Putamen (tissue), 1 donor: ENCODE results near the gene ABR.
"Not testable (repeated sequence)": the region's sequence is repeated elsewhere in the genome, so short reads cannot be mapped to it uniquely, and the experiment has no call there.

Source experiments
- DNase-seq: peaks from one replicate; pipeline ENCODE4 v3.0.0-alpha.2; 2016; ENCODE audit warnings: low spot score

ABR gene

GRCh38 chr17:1095090-1095852 lies 84.5 kb downstream of the ABR start:
- DNase-seq: no peak

GRCh38 chr17:1094591-1094990 lies 85.2 kb downstream of the ABR start:
- no peak for DNase-seq

- DNase-seq: no peak
Observed at GRCh38 chr17:1091900-1092299, 87.9 kb downstream of the ABR start.

GRCh38 chr17:1091190-1091534 lies 88.6 kb downstream of the ABR start:
- no peak for DNase-seq

GRCh38 chr17:1090465-1091189 lies 89.2 kb downstream of the ABR start:
- DNase-seq: no peak

- peak; percentile 59 for DNase-seq
Observed at GRCh38 chr17:1089915-1090314, 89.9 kb downstream of the ABR start.

- DNase-seq: peak; percentile 48
Observed at GRCh38 chr17:1087381-1088241, 92.2 kb downstream of the ABR start.

- DNase-seq: no peak
Observed at GRCh38 chr17:1083451-1084187, 96.2 kb downstream of the ABR start.

- no peak for DNase-seq
Observed at GRCh38 chr17:1082579-1082978, 97.2 kb downstream of the ABR start.

GRCh38 chr17:1078831-1079561 lies 100.8 kb downstream of the ABR start:
- DNase-seq: no peak

GRCh38 chr17:1077986-1078711 lies 101.6 kb downstream of the ABR start:
- no peak for DNase-seq

- no peak for DNase-seq
Observed at GRCh38 chr17:1077581-1077985, 102.2 kb downstream of the ABR start.

- DNase-seq: no peak
Observed at GRCh38 chr17:1076982-1077302, 102.8 kb downstream of the ABR start.

- DNase-seq: no peak
Observed at GRCh38 chr17:1076299-1076981, 103.3 kb downstream of the ABR start.

- no peak for DNase-seq
Observed at GRCh38 chr17:1074886-1075605, 104.7 kb downstream of the ABR start.

- DNase-seq: not testable (repeated sequence)
Observed at GRCh38 chr17:1073963-1074625, 105.7 kb downstream of the ABR start.

GRCh38 chr17:1073241-1073962 lies 106.4 kb downstream of the ABR start:
- no peak for DNase-seq

GRCh38 chr17:1072551-1072961 lies 107.2 kb downstream of the ABR start:
- DNase-seq: no peak
